Mesothelial cell of epicardium (in vitro differentiated cells): Measurements from ENCODE around the gene DTL. TPM values are rescaled to one million over a fixed set of nuclear protein-coding genes. Genes with fewer than 3 reads are reported as not detected.

Source experiments
- DNase-seq, 2 experiments: peaks; one replicate each; pipeline ENCODE4 v3.0.0; 2021; ENCODE audit warnings: low spot score in 2 of 2; ENCODE audit not compliant: unreplicated experiment in 2 of 2
- H3K27ac Mint-ChIP-seq: 2 replicates; pipeline ENCODE4 v1.8.0; 2021; ENCODE audit warnings: mixed read lengths
- H3K27me3 Mint-ChIP-seq: 2 replicates; pipeline ENCODE4 v1.8.0; 2021; ENCODE audit warnings: low read depth, mixed read lengths
- H3K36me3 Mint-ChIP-seq: 2 replicates; pipeline ENCODE4 v1.8.0; 2021; ENCODE audit warnings: mixed read lengths
- H3K4me1 Mint-ChIP-seq: 2 replicates; pipeline ENCODE4 v1.8.0; 2021; ENCODE audit warnings: mixed read lengths
- H3K4me3 Mint-ChIP-seq: 2 replicates; pipeline ENCODE4 v1.8.0; 2021; ENCODE audit warnings: mild to moderate bottlenecking, moderate library complexity, mixed read lengths
- H3K9me3 Mint-ChIP-seq: 2 replicates; pipeline ENCODE4 v1.8.0; 2021; ENCODE audit warnings: mixed read lengths
- CTCF ChIP-seq: fragments of 200-600 bp; sonication (generic); IDR thresholded peaks from one replicate; pipeline ENCODE4 v1.5.0; 2021; ENCODE audit warnings: antibody characterized with exemption; ENCODE audit not compliant: unreplicated experiment
- total RNA-seq: library from RNA; stranded (reverse); gene quantifications from 3 replicates; pipeline ENCODE4 v1.2.1, GENCODE V29; 2021

The DTL gene
- total RNA-seq, 1 donor from 2014 or later = 12.7 TPM

- TF ChIP-seq CTCF = no peak
- Mint-ChIP-seq H3K4me1 (no peaks in the 10 kb centered on the region), H3K27ac (no peak overlapping the region), H3K9me3 (no peaks in the 10 kb centered on the region), H3K4me3 (no peak overlapping the region), H3K27me3 (no peaks in the 10 kb centered on the region), H3K36me3 (no peaks in the 10 kb centered on the region)
- no peak for DNase-seq
Measured at GRCh38 chr1:212124690-212125582, 89.4 kb downstream of the DTL start.

- Mint-ChIP-seq H3K27ac (no peak overlapping the region), H3K36me3 (no peaks in the 10 kb centered on the region)
Measured at GRCh38 chr1:212125654-212126053, 90.1 kb downstream of the DTL start.

GRCh38 chr1:212127221-212127620, 91.7 kb downstream of the DTL start:
- Mint-ChIP-seq H3K4me3 (no peak overlapping the region), H3K4me1 (no peaks in the 10 kb centered on the region), H3K27ac (no peak overlapping the region), H3K27me3 (no peaks in the 10 kb centered on the region), H3K9me3 (no peaks in the 10 kb centered on the region), H3K36me3 (no peaks in the 10 kb centered on the region)
- DNase-seq = no peak
- TF ChIP-seq CTCF = no peak

More at GRCh38 chr1:212125654-212126053, 90.1 kb downstream of the DTL start:
- H3K9me3 Mint-ChIP-seq = no peaks in the 10 kb centered on the region
- DNase-seq = no peak
- no peak overlapping the region for H3K4me3 Mint-ChIP-seq
- no peaks in the 10 kb centered on the region for H3K27me3 Mint-ChIP-seq
- no peaks in the 10 kb centered on the region for H3K4me1 Mint-ChIP-seq
- no peak for TF ChIP-seq CTCF

- peaks cover 4% of the 10 kb centered on the region for H3K9me3 Mint-ChIP-seq
- peaks cover 3% of the 10 kb centered on the region for H3K36me3 Mint-ChIP-seq
- no peak overlapping the region for H3K4me3 Mint-ChIP-seq
- DNase-seq = no peak
- no peaks in the 10 kb centered on the region for H3K27me3 Mint-ChIP-seq
- H3K4me1 Mint-ChIP-seq = no peaks in the 10 kb centered on the region
- no peak for TF ChIP-seq CTCF
- H3K27ac Mint-ChIP-seq = no peak overlapping the region
Measured at GRCh38 chr1:212129781-212130180, 94.2 kb downstream of the DTL start.

GRCh38 chr1:212132025-212132424, 96.5 kb downstream of the DTL start:
- Mint-ChIP-seq H3K4me3 (no peak overlapping the region), H3K27me3 (no peaks in the 10 kb centered on the region), H3K27ac (no peak overlapping the region), H3K9me3 (peaks cover 19% of the 10 kb centered on the region), H3K36me3 (peaks cover 12% of the 10 kb centered on the region), H3K4me1 (no peaks in the 10 kb centered on the region)
- TF ChIP-seq CTCF = no peak
- no peak for DNase-seq
